Psoas muscle (tissue), 8 donors: ENCODE measurements around the gene ASNSD1. TPM values are rescaled to one million over a fixed set of nuclear protein-coding genes. Genes with fewer than 3 reads are reported as not detected.
"Not testable (repeated sequence)": the region's sequence is repeated elsewhere in the genome, so short reads cannot be mapped to it uniquely, and the experiment has no call there.

Experiments
- ATAC-seq, 4 donors: fragments of 200-7000 bp; cut with Tn5 transposase; one replicate each; pipeline ENCODE4 v1.9.1; 2020; ENCODE audit warnings: moderate library complexity in 3 of 4, mild to moderate bottlenecking in 2 of 4
- DNase-seq, 2 donors: peaks; one replicate each; pipeline ENCODE4 v3.0.0-alpha.2; 2020
- H3K27ac ChIP-seq: fragments of 200-600 bp; one replicate; pipeline ENCODE4 v1.8.0; 2022
- H3K27me3 ChIP-seq, 3 donors: fragments of 200-600 bp in 1 of 3; one replicate each; pipeline versions ENCODE4 v1.6.1 to v1.8.0; 2013 to 2022; ENCODE audit warnings: low read length in 2 of 3, mild to moderate bottlenecking in 2 of 3, moderate library complexity in 1 of 3; ENCODE audit not compliant: insufficient read depth in 3 of 3
- H3K36me3 ChIP-seq, 2 donors: fragments of 200-600 bp in 1 of 2; one replicate each; pipeline versions ENCODE4 v1.6.1 to v1.8.0; 2013 to 2022; ENCODE audit warnings: low read depth in 1 of 2, mild to moderate bottlenecking in 1 of 2, moderate library complexity in 1 of 2; ENCODE audit not compliant: insufficient read depth in 1 of 2
- H3K4me1 ChIP-seq: fragments of 200-600 bp; one replicate; pipeline ENCODE4 v1.8.0; 2022
- H3K4me3 ChIP-seq: fragments of 200-600 bp; one replicate; pipeline ENCODE4 v1.8.0; 2022; ENCODE audit warnings: mild to moderate bottlenecking
- H3K9me3 ChIP-seq: fragments of 200-600 bp; one replicate; pipeline ENCODE4 v1.8.0; 2022
- WGBS, 3 donors: extraction: QIAGEN DNeasy Blood & Tissue Kit; methylation state at CpG; one replicate each; pipeline versions ENCODE4 v1.1.6 to v1.1.7; 2013; 5-methylcytosine and 5-hydroxymethylcytosine counted together
- intact Hi-C, 2 donors: fragments of 100-400 bp; cut with DNase I; formaldehyde crosslinking; loops; one replicate each; pipeline versions ENCODE4 v1.11.0 to v1.14.2; 2022
- polyA plus RNA-seq, 3 donors: library from polyadenylated mRNA; stranded (reverse); fragments of 200-250 nt; gene quantifications; one replicate each; pipeline ENCODE4 v1.2.3, GENCODE V29; 2013
- total RNA-seq, 4 donors: library from RNA; stranded (reverse); fragmentation: NEBNext Ultra II Directional in 2 of 4; extraction: Animal tissue kit (Norgen Biotek cat#: 25700) in 2 of 4; gene quantifications; one replicate each; pipeline versions ENCODE4 v1.2.1 to v1.2.4, GENCODE V29; 2021 to 2023
- TF ChIP-seq, protein P1 (sequence below): fragments of 200-600 bp; IDR thresholded peaks from one replicate; pipeline ENCODE4 v1.8.0; 2022; ENCODE audit warnings: antibody characterized with exemption
- donor health status: healthy with polysubstance abuse.
- donor health status: DM: no; HTN: no; CAD: no; lungs with moderate emphysema.
- donor health status: Bipolar disorder and iron deficiency.
- donor health status: healthy.
- donor health status: DM: yes; HTN: yes; CAD: no.
- donor health status: DM: no; HTN: no; CAD: no.
- donor health status: DM: no; HTN: no; CAD: no.
- donor health status: DM: yes; HTN: yes; CAD: no.

Gene ASNSD1
- total and polyA plus RNA-seq, 7 donors = 50.8 to 148 (median 66.0) TPM

DNA sequence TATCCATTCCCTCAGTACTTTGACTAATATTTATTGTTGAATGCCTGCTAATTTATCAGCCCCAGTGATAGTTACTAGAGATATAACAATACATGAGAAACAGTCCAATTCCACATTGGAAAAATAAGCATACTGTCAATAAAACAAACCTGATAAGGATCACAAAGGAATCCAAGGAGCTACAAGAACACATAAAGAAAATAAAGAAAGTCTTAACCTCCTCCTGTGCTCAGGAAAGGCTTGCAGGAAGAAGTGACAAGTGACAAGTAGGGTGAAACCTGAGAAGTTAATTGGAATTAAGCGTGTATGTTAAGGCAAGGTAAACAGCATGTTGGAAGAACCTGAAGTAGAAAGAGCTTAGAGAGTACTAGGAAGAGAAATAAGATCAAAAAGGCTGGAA is 20.3 kb upstream of the ASNSD1 start:
- Histone ChIP-seq H3K27me3 (no peaks in the 10 kb centered on the region), H3K9me3 (no peaks in the 10 kb centered on the region), H3K36me3 (no peaks in the 10 kb centered on the region), H3K27ac (no peak overlapping the region), H3K4me3 (no peak overlapping the region), H3K4me1 (no peaks in the 10 kb centered on the region)
- intact Hi-C loops = no loop called here
- 37 to 44% (median 42%) methylated on average over 1 of the region's 1 CpG for WGBS, 3 donors
- TF ChIP-seq, protein P1, sequence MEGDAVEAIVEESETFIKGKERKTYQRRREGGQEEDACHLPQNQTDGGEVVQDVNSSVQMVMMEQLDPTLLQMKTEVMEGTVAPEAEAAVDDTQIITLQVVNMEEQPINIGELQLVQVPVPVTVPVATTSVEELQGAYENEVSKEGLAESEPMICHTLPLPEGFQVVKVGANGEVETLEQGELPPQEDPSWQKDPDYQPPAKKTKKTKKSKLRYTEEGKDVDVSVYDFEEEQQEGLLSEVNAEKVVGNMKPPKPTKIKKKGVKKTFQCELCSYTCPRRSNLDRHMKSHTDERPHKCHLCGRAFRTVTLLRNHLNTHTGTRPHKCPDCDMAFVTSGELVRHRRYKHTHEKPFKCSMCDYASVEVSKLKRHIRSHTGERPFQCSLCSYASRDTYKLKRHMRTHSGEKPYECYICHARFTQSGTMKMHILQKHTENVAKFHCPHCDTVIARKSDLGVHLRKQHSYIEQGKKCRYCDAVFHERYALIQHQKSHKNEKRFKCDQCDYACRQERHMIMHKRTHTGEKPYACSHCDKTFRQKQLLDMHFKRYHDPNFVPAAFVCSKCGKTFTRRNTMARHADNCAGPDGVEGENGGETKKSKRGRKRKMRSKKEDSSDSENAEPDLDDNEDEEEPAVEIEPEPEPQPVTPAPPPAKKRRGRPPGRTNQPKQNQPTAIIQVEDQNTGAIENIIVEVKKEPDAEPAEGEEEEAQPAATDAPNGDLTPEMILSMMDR = no peak
- DNase-seq (no peak), ATAC-seq (no peak)

DNA sequence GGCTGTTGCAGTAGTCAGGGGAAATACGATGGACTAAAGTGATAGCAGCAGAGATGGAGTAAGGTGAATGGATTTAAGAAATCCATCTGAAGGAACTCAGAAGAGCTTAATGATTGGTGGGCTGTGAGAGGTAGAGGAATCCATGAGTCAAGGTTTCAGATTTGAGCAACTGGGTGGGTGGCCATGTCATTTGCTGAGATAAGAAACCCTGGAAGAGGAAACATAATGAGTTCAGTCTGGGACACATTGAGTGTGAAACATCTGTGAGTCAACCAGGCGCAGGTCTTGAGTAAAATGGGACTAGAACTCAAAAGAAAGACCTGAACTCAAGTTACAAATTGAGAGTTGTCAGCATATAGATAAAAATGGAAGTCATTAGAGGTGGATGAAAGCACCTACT is 19.7 kb upstream of the ASNSD1 start:
- Histone ChIP-seq H3K9me3 (no peaks in the 10 kb centered on the region), H3K27me3 (no peaks in the 10 kb centered on the region), H3K4me3 (no peak overlapping the region), H3K36me3 (no peaks in the 10 kb centered on the region), H3K27ac (no peak overlapping the region), H3K4me1 (no peaks in the 10 kb centered on the region)
- TF ChIP-seq, protein P1 = no peak
- no peak for ATAC-seq
- no peak for DNase-seq
- WGBS, 3 donors = 93 to 96% (median 95%) methylated on average over 2 of the region's 2 CpGs
- intact Hi-C loops = no loop called here

DNA sequence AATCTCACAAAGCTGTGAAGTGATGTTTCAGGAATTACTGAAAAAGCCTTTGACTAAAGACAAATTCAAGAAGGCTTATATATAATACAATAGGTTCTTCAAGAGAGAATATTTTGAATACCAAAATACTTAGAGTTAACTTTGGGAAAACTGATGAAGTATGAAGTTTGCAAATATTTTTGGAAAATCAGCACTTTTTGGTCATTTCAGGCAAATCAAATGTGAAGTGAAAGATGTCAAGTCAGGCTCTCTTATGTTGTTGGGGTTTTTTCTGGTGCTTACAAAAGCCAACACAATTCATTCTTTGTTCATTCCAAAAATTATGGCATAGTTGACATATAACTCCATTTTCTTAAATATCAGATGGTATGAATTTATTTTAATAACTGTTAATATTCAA is 14.7 kb upstream of the ASNSD1 start:
- intact Hi-C loops = no loop called here
- ATAC-seq = no peak
- TF ChIP-seq, protein P1 = no peak
- H3K36me3 ChIP-seq = no peaks in the 10 kb centered on the region
- no peak overlapping the region for H3K4me3 ChIP-seq
- no peak overlapping the region for H3K27ac ChIP-seq
- no peaks in the 10 kb centered on the region for H3K27me3 ChIP-seq
- no peak for DNase-seq
- no peaks in the 10 kb centered on the region for H3K4me1 ChIP-seq
- no peaks in the 10 kb centered on the region for H3K9me3 ChIP-seq

GRCh38 chr2:189648846-189649509 is 12.3 kb upstream of the ASNSD1 start:
- intact Hi-C loops = no loop called here
- H3K4me3 ChIP-seq = no peak overlapping the region
- no peaks in the 10 kb centered on the region for H3K27me3 ChIP-seq
- ATAC-seq (no peak), DNase-seq (no peak)
- no peaks in the 10 kb centered on the region for H3K36me3 ChIP-seq
- TF ChIP-seq, protein P1 = no peak
- WGBS, 3 donors = 56 to 72% (median 71%) methylated on average over 1 of the region's 1 CpG
- no peaks in the 10 kb centered on the region for H3K9me3 ChIP-seq
- H3K4me1 ChIP-seq = no peaks in the 10 kb centered on the region
- H3K27ac ChIP-seq = no peak overlapping the region

GRCh38 chr2:189651284-189651683 is 10.0 kb upstream of the ASNSD1 start:
- no peaks in the 10 kb centered on the region for H3K9me3 ChIP-seq
- H3K27me3 ChIP-seq = no peaks in the 10 kb centered on the region
- intact Hi-C loops = no loop called here
- H3K4me3 ChIP-seq = no peak overlapping the region
- no peak overlapping the region for H3K27ac ChIP-seq
- no peaks in the 10 kb centered on the region for H3K4me1 ChIP-seq
- H3K36me3 ChIP-seq = no peaks in the 10 kb centered on the region
- ATAC-seq = no peak
- DNase-seq = no peak
- TF ChIP-seq, protein P1 = no peak

DNA sequence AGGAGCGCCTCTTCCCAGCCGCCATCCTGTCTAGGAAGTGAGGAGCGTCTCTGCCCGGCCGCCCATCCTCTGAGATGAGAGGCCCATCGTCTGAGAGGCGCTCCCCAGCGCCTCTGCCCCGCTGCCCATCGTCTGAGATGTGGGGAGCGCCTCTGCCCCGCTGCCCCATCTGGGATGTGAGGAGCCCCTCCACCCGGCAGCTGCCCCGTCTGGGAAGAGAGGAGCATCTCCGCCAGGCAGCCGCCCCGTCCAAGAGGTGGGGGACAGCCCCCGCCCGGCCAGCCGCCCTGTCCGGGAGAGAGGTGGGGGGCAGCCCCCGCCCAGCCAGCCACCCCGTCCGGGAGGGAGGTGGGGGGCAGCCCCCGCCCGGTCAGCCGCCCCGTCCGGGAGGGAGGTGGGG is 7.8 kb upstream of the ASNSD1 start:
- DNase-seq, H3K4me1 ChIP-seq, ATAC-seq, H3K9me3 ChIP-seq, intact Hi-C loops, H3K4me3 ChIP-seq, H3K36me3 ChIP-seq, H3K27me3 ChIP-seq, H3K27ac ChIP-seq: not testable (repeated sequence)
- 96 to 98% (median 98%) methylated on average over 16 to 29 of the region's 29 CpGs for WGBS, 3 donors
